ENCODE results near the gene KBTBD12.

- TF ChIP-seq CTCF (IDR thresholded peaks at IDR 0.05 in 4 of 5, conservative IDR thresholded peaks at IDR 0.05 in 1 of 5) (no peak), POLR2A (IDR thresholded peaks at IDR 0.05) (no peak)
These were observed 75.0 kb downstream of the KBTBD12 start for GRCh38 chr3:127990051-127990450.

Data from gastrocnemius medialis (tissue), 4 donors.